Keratinocyte (primary cell): ENCODE measurements around the gene EDEM1. TPM values are rescaled to one million over a fixed set of nuclear protein-coding genes. Genes with fewer than 3 reads are reported as not detected.

ENCODE experiments used
- DNase-seq: peaks from one replicate; pipeline ENCODE4 v3.0.0-alpha.2; 2011; ENCODE audit warnings: low read depth, missing footprints, low spot score
- FAIRE-seq: peaks from 2 replicates; lab custom pipeline; 2011; peaks lifted over from hg19 to GRCh38; lab: Jason Lieb, UNC
- H2AFZ ChIP-seq: 2 replicates; pipeline ENCODE4 v1.6.0; 2012; ENCODE audit warnings: low read length, control low read depth, inconsistent platforms; ENCODE audit not compliant: control insufficient read depth
- H3K27ac ChIP-seq: 2 replicates; pipeline ENCODE4 v1.5.1; 2011; ENCODE audit warnings: low read length; ENCODE audit not compliant: control insufficient read depth, insufficient read depth
- H3K27me3 ChIP-seq: 3 replicates; pipeline ENCODE4 v1.6.0; 2011; ENCODE audit warnings: low read length; ENCODE audit not compliant: control insufficient read depth, insufficient read depth; ENCODE audit errors: extremely low read depth
- H3K36me3 ChIP-seq, 2 experiments: 2 replicates in 1 of 2; 3 replicates in 1 of 2; pipeline ENCODE4 v1.5.1; 2011; ENCODE audit warnings: low read length in 2 of 2, mild to moderate bottlenecking in 1 of 2; ENCODE audit not compliant: control insufficient read depth in 2 of 2, insufficient read depth in 2 of 2; ENCODE audit errors: extremely low read depth in 1 of 2
- H3K4me1 ChIP-seq: 3 replicates; pipeline ENCODE4 v1.5.1; 2011; ENCODE audit warnings: low read length; ENCODE audit not compliant: control insufficient read depth, insufficient read depth; ENCODE audit errors: extremely low read depth
- H3K4me2 ChIP-seq: 3 replicates; pipeline ENCODE4 v1.6.0; 2011; ENCODE audit warnings: low read depth, low read length; ENCODE audit not compliant: control insufficient read depth, insufficient read depth; ENCODE audit errors: extremely low read depth
- H3K4me3 ChIP-seq, 3 experiments: fragments of 200-600 bp in 1 of 3; sonication (generic) in 1 of 3; 2 replicates in 2 of 3; 3 replicates in 1 of 3; pipeline ENCODE4 v1.5.1; 2011 to 2016; ENCODE audit warnings: low read length in 3 of 3, mild to moderate bottlenecking in 3 of 3, control low read depth in 2 of 3, inconsistent platforms in 1 of 3, low read depth in 1 of 3, mixed read lengths in 1 of 3, mixed run types in 1 of 3, moderate library complexity in 1 of 3; ENCODE audit not compliant: control insufficient read depth in 2 of 3, insufficient read depth in 2 of 3; ENCODE audit errors: extremely low read depth in 1 of 3
- H3K79me2 ChIP-seq: 2 replicates; pipeline ENCODE4 v1.6.0; 2012; ENCODE audit warnings: low read length; ENCODE audit not compliant: control insufficient read depth, insufficient read depth
- H3K9ac ChIP-seq: 3 replicates; pipeline ENCODE4 v1.6.0; 2011; ENCODE audit warnings: low read length; ENCODE audit not compliant: control insufficient read depth, insufficient read depth; ENCODE audit errors: extremely low read depth
- H3K9me1 ChIP-seq: 3 replicates; pipeline ENCODE4 v1.6.0; 2011; ENCODE audit warnings: low read length; ENCODE audit not compliant: control insufficient read depth, insufficient read depth; ENCODE audit errors: extremely low read depth
- H3K9me3 ChIP-seq: 2 replicates; pipeline ENCODE4 v1.5.1; 2012; ENCODE audit warnings: low read depth, low read length; ENCODE audit not compliant: control insufficient read depth
- H4K20me1 ChIP-seq: 3 replicates; pipeline ENCODE4 v1.6.0; 2011; ENCODE audit warnings: low read length; ENCODE audit not compliant: control insufficient read depth, insufficient read depth; ENCODE audit errors: extremely low read depth
- EZH2 ChIP-seq: IDR thresholded peaks from one replicate; pipeline ENCODE4 v1.6.1; 2012; ENCODE audit warnings: inconsistent platforms, mild to moderate bottlenecking, low read length, moderate library complexity
- dilution Hi-C: fragments of 300-500 bp; cut with MboI; formaldehyde crosslinking; loops from one replicate; pipeline ENCODE4 v1.7.0; 2020; ENCODE audit warnings: low sequenced_read_pairs; ENCODE audit not compliant: extremely low pct_ligation_motif_present
- polyA plus RNA-seq, 5 experiments: library from polyadenylated mRNA; depleted of rRNA in 3 of 5; stranded (reverse) in 3 of 5; stranded (forward) in 1 of 5; unstranded in 1 of 5; fragments of >200 nt; gene quantifications; 1 replicate in 1 of 5; 2 replicates in 3 of 5; 3 replicates in 1 of 5; pipeline versions ENCODE4 v1.2.1 to v1.2.3, GENCODE V29; 2011 to 2012; ENCODE audit warnings: missing spikeins in 2 of 5, low read depth in 1 of 5, low replicate concordance in 1 of 5
- TF ChIP-seq, protein P1 (sequence below), 3 experiments: IDR thresholded peaks in 1 of 3; conservative IDR thresholded peaks in 1 of 3; optimal IDR thresholded peaks in 1 of 3; 2 replicates in 2 of 3; 3 replicates in 1 of 3; pipeline versions ENCODE3 to v1.5.1; 2011; ENCODE audit warnings: low read length in 3 of 3, mild to moderate bottlenecking in 3 of 3, moderate library complexity in 2 of 3, control low read depth in 1 of 3, inconsistent platforms in 1 of 3; ENCODE audit not compliant: insufficient read depth in 2 of 3; ENCODE audit errors: extremely low read depth in 1 of 3

Gene EDEM1
- polyA plus RNA-seq, 1 donor (not counting 4 experiments of a cell fraction or from before 2014, with no cell fraction given) = 65.2 TPM

DNA sequence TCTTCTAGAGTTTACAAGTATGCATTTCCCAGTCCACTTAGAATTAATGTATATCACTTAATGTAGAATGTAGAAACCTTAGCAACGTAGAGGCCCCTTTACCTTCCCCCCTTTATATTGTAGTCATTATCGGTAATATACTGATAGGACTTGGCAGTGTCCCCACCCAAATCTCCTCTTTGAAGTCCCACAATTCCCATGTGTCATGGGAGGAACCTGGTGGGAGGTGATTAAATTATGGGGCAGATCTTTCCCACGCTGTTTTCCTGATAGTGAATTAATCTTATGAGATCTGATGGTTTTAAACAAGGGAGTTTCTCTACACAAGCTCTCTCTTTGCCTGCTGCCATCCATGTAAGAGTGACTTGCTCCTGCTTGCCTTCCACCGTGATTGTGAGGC is 34.4 kb upstream of the EDEM1 start:
- H3K27ac ChIP-seq = no peak overlapping the region
- no peak for TF ChIP-seq EZH2
- TF ChIP-seq, protein P1, sequence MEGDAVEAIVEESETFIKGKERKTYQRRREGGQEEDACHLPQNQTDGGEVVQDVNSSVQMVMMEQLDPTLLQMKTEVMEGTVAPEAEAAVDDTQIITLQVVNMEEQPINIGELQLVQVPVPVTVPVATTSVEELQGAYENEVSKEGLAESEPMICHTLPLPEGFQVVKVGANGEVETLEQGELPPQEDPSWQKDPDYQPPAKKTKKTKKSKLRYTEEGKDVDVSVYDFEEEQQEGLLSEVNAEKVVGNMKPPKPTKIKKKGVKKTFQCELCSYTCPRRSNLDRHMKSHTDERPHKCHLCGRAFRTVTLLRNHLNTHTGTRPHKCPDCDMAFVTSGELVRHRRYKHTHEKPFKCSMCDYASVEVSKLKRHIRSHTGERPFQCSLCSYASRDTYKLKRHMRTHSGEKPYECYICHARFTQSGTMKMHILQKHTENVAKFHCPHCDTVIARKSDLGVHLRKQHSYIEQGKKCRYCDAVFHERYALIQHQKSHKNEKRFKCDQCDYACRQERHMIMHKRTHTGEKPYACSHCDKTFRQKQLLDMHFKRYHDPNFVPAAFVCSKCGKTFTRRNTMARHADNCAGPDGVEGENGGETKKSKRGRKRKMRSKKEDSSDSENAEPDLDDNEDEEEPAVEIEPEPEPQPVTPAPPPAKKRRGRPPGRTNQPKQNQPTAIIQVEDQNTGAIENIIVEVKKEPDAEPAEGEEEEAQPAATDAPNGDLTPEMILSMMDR (optimal IDR thresholded peaks at IDR 0.05 in 1 of 3, IDR thresholded peaks at IDR 0.05 in 1 of 3, conservative IDR thresholded peaks at IDR 0.05 in 1 of 3; ENCODE audit: extremely low read depth in 1 of 3, insufficient read depth in 2 of 3, low read length in 3 of 3) = no peak
- peaks cover 96% of the 10 kb centered on the region for H3K79me2 ChIP-seq
- no peak for DNase-seq
- H3K4me2 ChIP-seq = no peak overlapping the region
- dilution Hi-C loops = no loop called here
- peaks cover 3% of the 10 kb centered on the region for H3K9me1 ChIP-seq
- H3K4me3 ChIP-seq = no peak overlapping the region
- no peaks in the 10 kb centered on the region for H3K9me3 ChIP-seq
- H2AFZ ChIP-seq = no peak overlapping the region
- no peak overlapping the region for H3K9ac ChIP-seq
- no peak for FAIRE-seq
- H3K36me3 ChIP-seq = peaks cover 0 to 3% of the 10 kb centered on the region in 2 experiments
- no peaks in the 10 kb centered on the region for H3K4me1 ChIP-seq
- H4K20me1 ChIP-seq = peaks cover 12% of the 10 kb centered on the region
- no peaks in the 10 kb centered on the region for H3K27me3 ChIP-seq

DNA sequence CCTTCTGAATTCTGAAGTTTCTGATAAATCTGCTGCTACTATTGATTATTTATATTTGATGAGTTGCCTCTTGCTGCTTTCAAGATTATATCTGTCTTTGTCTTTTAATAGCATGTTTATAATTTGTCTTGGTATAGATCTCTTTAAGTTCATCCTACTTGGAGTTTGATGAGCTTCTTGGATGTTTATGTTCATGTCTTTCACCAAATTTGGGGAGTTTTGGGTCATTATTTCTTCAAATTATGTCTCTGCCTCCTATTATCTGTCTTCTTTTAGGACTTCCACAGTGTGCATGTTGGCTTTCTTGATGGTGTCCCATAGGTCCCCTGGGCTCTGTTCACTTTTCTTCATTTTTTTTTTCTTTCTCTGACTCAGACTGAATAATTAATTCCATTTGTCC is 32.3 kb upstream of the EDEM1 start:
- Histone ChIP-seq H3K4me1 (no peaks in the 10 kb centered on the region), H2AFZ (no peak overlapping the region), H3K27me3 (no peaks in the 10 kb centered on the region), H3K9me1 (peaks cover 3% of the 10 kb centered on the region), H4K20me1 (peaks cover 13% of the 10 kb centered on the region), H3K79me2 (peaks cover 91% of the 10 kb centered on the region), H3K4me3 (no peak overlapping the region), H3K27ac (no peak overlapping the region), H3K4me2 (no peak overlapping the region), H3K9me3 (no peaks in the 10 kb centered on the region), H3K9ac (no peak overlapping the region), H3K36me3 (peaks cover 0 to 2% of the 10 kb centered on the region in 2 experiments)
- DNase-seq (no peak), FAIRE-seq (no peak)
- no peak for TF ChIP-seq EZH2
- TF ChIP-seq, protein P1 (optimal IDR thresholded peaks at IDR 0.05 in 1 of 3, IDR thresholded peaks at IDR 0.05 in 1 of 3, conservative IDR thresholded peaks at IDR 0.05 in 1 of 3; ENCODE audit: extremely low read depth in 1 of 3, insufficient read depth in 2 of 3, low read length in 3 of 3) = no peak
- dilution Hi-C loops = no loop called here
